ENCODE results near the gene ATL3.

GRCh38 chr11:63639199-63639832, 31.9 kb downstream of the ATL3 start:
- TF ChIP-seq CTCF (conservative IDR thresholded peaks at IDR 0.05; ENCODE audit: low read depth, low read length) (peak; percentile 73), EZH2 (IDR thresholded peaks at IDR 0.05; ENCODE audit: low read length, unreplicated experiment) (no peak), EZH2phosphoT487 (IDR thresholded peaks at IDR 0.05; ENCODE audit: borderline replicate concordance, low read length) (no peak)
